ENCODE measurements around the gene SLC16A11. TPM values are rescaled to one million over a fixed set of nuclear protein-coding genes. Genes with fewer than 3 reads are reported as not detected.

SLC16A11 gene
- total RNA-seq, 1 experiment from 2014 or later: not detected

GRCh38 chr17:7041607-7042500, 2.0 kb downstream of the SLC16A11 start:
- Histone ChIP-seq H3K27me3 (ENCODE audit: insufficient read depth, low read depth) (no peaks in the 10 kb centered on the region), H3K4me2 (no peak overlapping the region), H3F3A (ENCODE audit: insufficient read depth, low read depth) (peaks cover 53% of the 10 kb centered on the region), H4K20me1 (ENCODE audit: insufficient read depth) (no peaks in the 10 kb centered on the region; the same call in 1 of the 2 replicates), H3K27ac (no peak overlapping the region), H2AFZ (no peak overlapping the region), H3K9me2 (ENCODE audit: insufficient read depth) (no peaks in the 10 kb centered on the region), H3K9me3 (ENCODE audit: insufficient read depth, low read depth) (no peaks in the 10 kb centered on the region), H3K4me3 (no peak overlapping the region), H3K36me3 (ENCODE audit: low read depth) (0 out of 2 replicates have a peak, but pooled peaks cover 4% of the 10 kb centered on the region), H3K79me2 (ENCODE audit: low read depth) (peaks cover 11% of the 10 kb centered on the region), H3K4me1 (replicated peaks; ENCODE audit: insufficient read depth) (peaks cover 33% of the 10 kb centered on the region)
- CTCF ChIA-PET: interaction anchor here (0.6 kb wide), 1 partner anchor 74 kb away, joined by 4 read pairs; no protein-coding TSS in a partner anchor
- POLR2A ChIA-PET (ENCODE audit: unreplicated experiment): interaction anchor here (0.6 to 0.9 kb wide), 2 partner anchors 18 to 437 kb away, joined by 5 to 18 read pairs; partner anchors contain the start of gene ZBTB4
- no peak for DNase-seq
- no peak for TF ChIP-seq EZH2 (IDR thresholded peaks at IDR 0.05; ENCODE audit: low read depth)
- TF ChIP-seq CTCF (conservative IDR thresholded peaks at IDR 0.05): no peak
- intact Hi-C loops (cut with micrococcal nuclease; ENCODE audit: unreplicated experiment): loop anchor here (10.0 kb wide), 1 partner anchor 543 kb away; the partner anchor contains the start of gene MPDU1
- BruUV-seq (replicated peaks): no TSS peak

GRCh38 chr17:7039832-7040231, 4.1 kb downstream of the SLC16A11 start:
- CTCF ChIA-PET: no interaction called here
- no peaks in the 10 kb centered on the region; the same call in 1 of the 2 replicates for H4K20me1 ChIP-seq (ENCODE audit: insufficient read depth)
- no peaks in the 10 kb centered on the region for H3K27me3 ChIP-seq (ENCODE audit: insufficient read depth, low read depth)
- H3K27ac ChIP-seq: no peak overlapping the region
- H3K36me3 ChIP-seq (ENCODE audit: low read depth): 0 out of 2 replicates have a peak, but pooled peaks cover 4% of the 10 kb centered on the region
- H3K9me3 ChIP-seq (ENCODE audit: insufficient read depth, low read depth): no peaks in the 10 kb centered on the region
- POLR2A ChIA-PET (ENCODE audit: unreplicated experiment): no interaction called here
- no TSS peak for BruUV-seq (replicated peaks)
- TF ChIP-seq EZH2 (IDR thresholded peaks at IDR 0.05; ENCODE audit: low read depth): no peak
- TF ChIP-seq CTCF (conservative IDR thresholded peaks at IDR 0.05): no peak
- peaks cover 22% of the 10 kb centered on the region for H3K79me2 ChIP-seq (ENCODE audit: low read depth)
- peaks cover 44% of the 10 kb centered on the region for H3F3A ChIP-seq (ENCODE audit: insufficient read depth, low read depth)
- intact Hi-C loops (cut with micrococcal nuclease; ENCODE audit: unreplicated experiment): loop anchor here (10.0 kb wide), 1 partner anchor 545 kb away; the partner anchor contains the start of gene MPDU1
- H3K4me3 ChIP-seq: no peak overlapping the region
- H3K4me2 ChIP-seq: no peak overlapping the region
- no peaks in the 10 kb centered on the region for H3K9me2 ChIP-seq (ENCODE audit: insufficient read depth)
- no peak overlapping the region for H2AFZ ChIP-seq
- DNase-seq: no peak
- H3K4me1 ChIP-seq (replicated peaks; ENCODE audit: insufficient read depth): peaks cover 22% of the 10 kb centered on the region

GRCh38 chr17:7038025-7038862, 5.6 kb downstream of the SLC16A11 start:
- Histone ChIP-seq H3K9me2 (ENCODE audit: insufficient read depth) (no peaks in the 10 kb centered on the region), H4K20me1 (ENCODE audit: insufficient read depth) (no peaks in the 10 kb centered on the region; the same call in 1 of the 2 replicates), H3K4me2 (peak overlapping the region; percentile 81), H3K4me3 (peak overlapping the region; percentile 76; the same call in 1 of the 2 replicates), H3K4me1 (replicated peaks; ENCODE audit: insufficient read depth) (peaks cover 20% of the 10 kb centered on the region), H3K79me2 (ENCODE audit: low read depth) (peaks cover 23% of the 10 kb centered on the region), H3K27me3 (ENCODE audit: insufficient read depth, low read depth) (no peaks in the 10 kb centered on the region), H3K27ac (no peak overlapping the region), H3K36me3 (ENCODE audit: low read depth) (0 out of 2 replicates have a peak, but pooled peaks cover 4% of the 10 kb centered on the region), H3K9me3 (ENCODE audit: insufficient read depth, low read depth) (no peaks in the 10 kb centered on the region), H2AFZ (no peak overlapping the region), H3F3A (ENCODE audit: insufficient read depth, low read depth) (peaks cover 42% of the 10 kb centered on the region)
- ChIA-PET CTCF (no interaction called here), POLR2A (ENCODE audit: unreplicated experiment) (no interaction called here)
- no TSS peak for BruUV-seq (replicated peaks)
- DNase-seq: no peak
- TF ChIP-seq EZH2 (IDR thresholded peaks at IDR 0.05; ENCODE audit: low read depth) (no peak), CTCF (conservative IDR thresholded peaks at IDR 0.05) (no peak)
- intact Hi-C loops (cut with micrococcal nuclease; ENCODE audit: unreplicated experiment): no loop called here

All from PC-9 (cell line).